ENCODE measurements around the gene PAK1IP1. TPM values are rescaled to one million over a fixed set of nuclear protein-coding genes. Genes with fewer than 3 reads are reported as not detected.

The PAK1IP1 gene
- total and polyA plus RNA-seq, 4 experiments from 2014 or later = 7.2 to 17.1 (median 9.5) TPM

- H3K36me3 ChIP-seq (ENCODE audit: insufficient read depth, low read length) = peaks cover 4% of the 10 kb centered on the region
- no peaks in the 10 kb centered on the region for H3K9me3 ChIP-seq (ENCODE audit: control insufficient read depth in 1 of 2, low read length in 2 of 2)
- H3K4me3 ChIP-seq (ENCODE audit: low read length in 2 of 2) = peak overlapping the region; percentile 24 to 57
- Mint-ChIP-seq H3K9me3 (peaks cover 0 to 3% (median 0%) of the 10 kb centered on the region in 8 donors), H3K4me3 (peak overlapping the region; percentile 93 to 97 (median 96)), H3K27me3 (no peaks in the 10 kb centered on the region), H3K36me3 (peaks cover 5 to 20% of the 10 kb centered on the region in 2 donors), H3K4me1 (peaks cover 36 to 69% (median 48%) of the 10 kb centered on the region in 4 donors), H3K27ac (peak overlapping the region; percentile 84 to 96 (median 93))
- DNase-seq = no peak
- H3K27ac ChIP-seq (ENCODE audit: low read depth, low read length) = peak overlapping the region; percentile 62
- ChIA-PET CTCF (ENCODE audit: partially characterized antibody) (no interaction called here), POLR2A (ENCODE audit: partially characterized antibody) (interaction anchor here (2.6 to 6.3 kb wide), 2 partner anchors 24 to 29 kb away, joined by 15 to 118 read pairs; partner anchors contain the start of genes C6orf52, PAK1IP1 and TMEM14B)
- no peaks in the 10 kb centered on the region for H3K27me3 ChIP-seq (ENCODE audit: insufficient read depth, low read length)
- peaks cover 48% of the 10 kb centered on the region for H3K4me1 ChIP-seq (ENCODE audit: insufficient read depth, low read length)
- intact Hi-C loops (cut with micrococcal nuclease) = loop anchor here (1.0 kb wide), 3 partner anchors 24 to 78 kb away; partner anchors contain the start of genes C6orf52, PAK1IP1 and TMEM14B
Measured at GRCh38 chr6:10723567-10723881, 28.8 kb downstream of the PAK1IP1 start.

GRCh38 chr6:10725044-10725443, 30.3 kb downstream of the PAK1IP1 start:
- H3K27ac Mint-ChIP-seq = peak overlapping the region in 3 of 7 donors; percentile 51 to 84 (median 57)
- Histone ChIP-seq H3K36me3 (ENCODE audit: insufficient read depth, low read length) (peaks cover 9% of the 10 kb centered on the region), H3K27me3 (ENCODE audit: insufficient read depth, low read length) (no peaks in the 10 kb centered on the region), H3K27ac (ENCODE audit: low read depth, low read length) (no peak overlapping the region), H3K4me3 (ENCODE audit: low read length in 2 of 2) (no peak overlapping the region), H3K9me3 (ENCODE audit: control insufficient read depth in 1 of 2, low read length in 2 of 2) (no peaks in the 10 kb centered on the region), H3K4me1 (ENCODE audit: insufficient read depth, low read length) (peaks cover 40% of the 10 kb centered on the region)
- CTCF ChIA-PET (ENCODE audit: partially characterized antibody) = no interaction called here
- H3K27me3 Mint-ChIP-seq = no peaks in the 10 kb centered on the region
- H3K36me3 Mint-ChIP-seq = peaks cover 5 to 26% of the 10 kb centered on the region in 2 donors
- intact Hi-C loops (cut with micrococcal nuclease) = no loop called here
- H3K4me1 Mint-ChIP-seq = peaks cover 33 to 63% (median 43%) of the 10 kb centered on the region in 4 donors
- DNase-seq = no peak
- H3K9me3 Mint-ChIP-seq = peaks cover 0 to 2% (median 0%) of the 10 kb centered on the region in 8 donors
- POLR2A ChIA-PET (ENCODE audit: partially characterized antibody) = interaction anchor here (2.6 to 6.3 kb wide), 2 partner anchors 23 to 30 kb away, joined by 15 to 118 read pairs; partner anchors contain the start of genes C6orf52, PAK1IP1 and TMEM14B
- peak overlapping the region in 5 of 8 donors; percentile 28 to 55 (median 41) for H3K4me3 Mint-ChIP-seq

- H3K27me3 Mint-ChIP-seq = no peaks in the 10 kb centered on the region
- peaks cover 33 to 63% (median 43%) of the 10 kb centered on the region in 4 donors for H3K4me1 Mint-ChIP-seq
- peaks cover 0 to 2% (median 0%) of the 10 kb centered on the region in 8 donors for H3K9me3 Mint-ChIP-seq
- peaks cover 12 to 32% of the 10 kb centered on the region in 2 donors for H3K36me3 Mint-ChIP-seq
- CTCF ChIA-PET (ENCODE audit: partially characterized antibody) = no interaction called here
- Histone ChIP-seq H3K9me3 (ENCODE audit: control insufficient read depth in 1 of 2, low read length in 2 of 2) (no peaks in the 10 kb centered on the region), H3K27ac (ENCODE audit: low read depth, low read length) (no peak overlapping the region), H3K4me3 (ENCODE audit: low read length in 2 of 2) (no peak overlapping the region), H3K36me3 (ENCODE audit: insufficient read depth, low read length) (peaks cover 12% of the 10 kb centered on the region), H3K4me1 (ENCODE audit: insufficient read depth, low read length) (peaks cover 39% of the 10 kb centered on the region), H3K27me3 (ENCODE audit: insufficient read depth, low read length) (no peaks in the 10 kb centered on the region)
- no peak for DNase-seq
- POLR2A ChIA-PET (ENCODE audit: partially characterized antibody) = interaction anchor here (2.6 kb wide), 1 partner anchor 31 kb away, joined by 15 read pairs; the partner anchor contains the start of genes C6orf52 and PAK1IP1
- intact Hi-C loops (cut with micrococcal nuclease) = no loop called here
- H3K4me3 Mint-ChIP-seq = peak overlapping the region in 3 of 8 donors; percentile 50 to 65 (median 55)
- H3K27ac Mint-ChIP-seq = peak overlapping the region in 3 of 7 donors; percentile 70 to 82 (median 73)
Measured at GRCh38 chr6:10725716-10726115, 30.9 kb downstream of the PAK1IP1 start.

GRCh38 chr6:10730254-10730653, 35.5 kb downstream of the PAK1IP1 start:
- H3K27me3 Mint-ChIP-seq = no peaks in the 10 kb centered on the region
- Histone ChIP-seq H3K4me3 (ENCODE audit: low read length in 2 of 2) (no peak overlapping the region), H3K36me3 (ENCODE audit: insufficient read depth, low read length) (peaks cover 12% of the 10 kb centered on the region), H3K4me1 (ENCODE audit: insufficient read depth, low read length) (peaks cover 2% of the 10 kb centered on the region), H3K27me3 (ENCODE audit: insufficient read depth, low read length) (no peaks in the 10 kb centered on the region), H3K9me3 (ENCODE audit: control insufficient read depth in 1 of 2, low read length in 2 of 2) (no peaks in the 10 kb centered on the region), H3K27ac (ENCODE audit: low read depth, low read length) (no peak overlapping the region)
- no peak for DNase-seq
- H3K36me3 Mint-ChIP-seq = peaks cover 24 to 38% of the 10 kb centered on the region in 2 donors
- H3K4me3 Mint-ChIP-seq = no peak overlapping the region
- H3K27ac Mint-ChIP-seq = peak overlapping the region in 1 of 7 donors; percentile 33
- H3K4me1 Mint-ChIP-seq = peaks cover 7 to 21% (median 11%) of the 10 kb centered on the region in 4 donors
- H3K9me3 Mint-ChIP-seq = no peaks in the 10 kb centered on the region
- CTCF ChIA-PET (ENCODE audit: partially characterized antibody) = no interaction called here
- intact Hi-C loops (cut with micrococcal nuclease) = no loop called here
- POLR2A ChIA-PET (ENCODE audit: partially characterized antibody) = no interaction called here

- Histone ChIP-seq H3K27me3 (ENCODE audit: insufficient read depth, low read length) (no peaks in the 10 kb centered on the region), H3K27ac (ENCODE audit: low read depth, low read length) (no peak overlapping the region), H3K9me3 (ENCODE audit: control insufficient read depth in 1 of 2, low read length in 2 of 2) (no peaks in the 10 kb centered on the region), H3K4me1 (ENCODE audit: insufficient read depth, low read length) (no peaks in the 10 kb centered on the region), H3K4me3 (ENCODE audit: low read length in 2 of 2) (no peak overlapping the region), H3K36me3 (ENCODE audit: insufficient read depth, low read length) (peaks cover 8% of the 10 kb centered on the region)
- H3K4me3 Mint-ChIP-seq = no peak overlapping the region
- DNase-seq = no peak
- no peak overlapping the region for H3K27ac Mint-ChIP-seq
- no peaks in the 10 kb centered on the region for H3K27me3 Mint-ChIP-seq
- H3K36me3 Mint-ChIP-seq = peaks cover 20 to 23% of the 10 kb centered on the region in 2 donors
- peaks cover 0 to 4% (median under 1%) of the 10 kb centered on the region in 4 donors for H3K4me1 Mint-ChIP-seq
- no peaks in the 10 kb centered on the region for H3K9me3 Mint-ChIP-seq
- intact Hi-C loops (cut with micrococcal nuclease) = no loop called here
- CTCF ChIA-PET (ENCODE audit: partially characterized antibody) = interaction anchor here (1.0 kb wide), 1 partner anchor 9 kb away, joined by 3 read pairs; no protein-coding TSS in a partner anchor
- POLR2A ChIA-PET (ENCODE audit: partially characterized antibody) = interaction anchor here (1.0 to 1.6 kb wide), 2 partner anchors 13 to 38 kb away, joined by 3 read pairs; partner anchors contain the start of genes C6orf52 and PAK1IP1
Measured at GRCh38 chr6:10733151-10733715, 38.5 kb downstream of the PAK1IP1 start.

GRCh38 chr6:10733863-10734262, 39.1 kb downstream of the PAK1IP1 start:
- Mint-ChIP-seq H3K4me3 (no peak overlapping the region), H3K27ac (peak overlapping the region in 2 of 7 donors; percentile 63 to 76), H3K4me1 (no peaks in the 10 kb centered on the region), H3K27me3 (no peaks in the 10 kb centered on the region), H3K9me3 (no peaks in the 10 kb centered on the region), H3K36me3 (peaks cover 17 to 20% of the 10 kb centered on the region in 2 donors)
- no peaks in the 10 kb centered on the region for H3K4me1 ChIP-seq (ENCODE audit: insufficient read depth, low read length)
- no peak overlapping the region for H3K27ac ChIP-seq (ENCODE audit: low read depth, low read length)
- ChIA-PET POLR2A (ENCODE audit: partially characterized antibody) (interaction anchor here (1.4 to 1.6 kb wide), 2 partner anchors 13 to 14 kb away, joined by 3 to 5 read pairs; partner anchors contain the start of gene TMEM14B), CTCF (ENCODE audit: partially characterized antibody) (interaction anchor here (1.0 kb wide), 1 partner anchor 9 kb away, joined by 3 read pairs; no protein-coding TSS in a partner anchor)
- no peaks in the 10 kb centered on the region for H3K9me3 ChIP-seq (ENCODE audit: control insufficient read depth in 1 of 2, low read length in 2 of 2)
- peaks cover 5% of the 10 kb centered on the region for H3K36me3 ChIP-seq (ENCODE audit: insufficient read depth, low read length)
- no peaks in the 10 kb centered on the region for H3K27me3 ChIP-seq (ENCODE audit: insufficient read depth, low read length)
- DNase-seq = no peak
- intact Hi-C loops (cut with micrococcal nuclease) = no loop called here
- no peak overlapping the region for H3K4me3 ChIP-seq (ENCODE audit: low read length in 2 of 2)

GRCh38 chr6:10736731-10737130, 42.0 kb downstream of the PAK1IP1 start:
- DNase-seq = no peak
- ChIA-PET POLR2A (ENCODE audit: partially characterized antibody) (no interaction called here), CTCF (ENCODE audit: partially characterized antibody) (no interaction called here)
- H3K4me3 ChIP-seq (ENCODE audit: low read length in 2 of 2) = no peak overlapping the region
- Mint-ChIP-seq H3K36me3 (peaks cover 9 to 12% of the 10 kb centered on the region in 2 donors), H3K4me3 (no peak overlapping the region), H3K27me3 (no peaks in the 10 kb centered on the region), H3K4me1 (no peaks in the 10 kb centered on the region), H3K27ac (no peak overlapping the region), H3K9me3 (no peaks in the 10 kb centered on the region)
- no peaks in the 10 kb centered on the region for H3K36me3 ChIP-seq (ENCODE audit: insufficient read depth, low read length)
- no peaks in the 10 kb centered on the region for H3K27me3 ChIP-seq (ENCODE audit: insufficient read depth, low read length)
- intact Hi-C loops (cut with micrococcal nuclease) = no loop called here
- no peaks in the 10 kb centered on the region for H3K9me3 ChIP-seq (ENCODE audit: control insufficient read depth in 1 of 2, low read length in 2 of 2)
- H3K4me1 ChIP-seq (ENCODE audit: insufficient read depth, low read length) = no peaks in the 10 kb centered on the region
- H3K27ac ChIP-seq (ENCODE audit: low read depth, low read length) = no peak overlapping the region
